Iris pigment epithelial cell (primary cell): ENCODE measurements around the gene GRID1.

ENCODE experiments used
- DNase-seq: peaks from one replicate; pipeline ENCODE4 v3.0.0-alpha.2; 2011; ENCODE audit warnings: low read depth

GRID1 gene

GRCh38 chr10:86353506-86354485, 12.8 kb downstream of the GRID1 start:
- no peak for DNase-seq

- DNase-seq: no peak
Observed at GRCh38 chr10:86350897-86351296, 15.7 kb downstream of the GRID1 start.

- DNase-seq: no peak
Observed at GRCh38 chr10:86349940-86350630, 16.5 kb downstream of the GRID1 start.

- DNase-seq: no peak
Observed at GRCh38 chr10:86349474-86349873, 17.1 kb downstream of the GRID1 start.

- no peak for DNase-seq
Observed at GRCh38 chr10:86348321-86349210, 18.0 kb downstream of the GRID1 start.

GRCh38 chr10:86347856-86348255, 18.7 kb downstream of the GRID1 start:
- no peak for DNase-seq

GRCh38 chr10:86346799-86347665, 19.6 kb downstream of the GRID1 start:
- no peak for DNase-seq

GRCh38 chr10:86345859-86346798, 20.5 kb downstream of the GRID1 start:
- no peak for DNase-seq

- no peak for DNase-seq
Observed at GRCh38 chr10:86345296-86345858, 21.2 kb downstream of the GRID1 start.

- no peak for DNase-seq
Observed at GRCh38 chr10:86344714-86345161, 21.9 kb downstream of the GRID1 start.

- DNase-seq: no peak
Observed at GRCh38 chr10:86344281-86344680, 22.3 kb downstream of the GRID1 start.

GRCh38 chr10:86343761-86344160, 22.8 kb downstream of the GRID1 start:
- DNase-seq: no peak

- DNase-seq: no peak
Observed at GRCh38 chr10:86342111-86342863, 24.3 kb downstream of the GRID1 start.

- no peak for DNase-seq
Observed at GRCh38 chr10:86341361-86341811, 25.2 kb downstream of the GRID1 start.

GRCh38 chr10:86340991-86341260, 25.7 kb downstream of the GRID1 start:
- DNase-seq: no peak

- no peak for DNase-seq
Observed at GRCh38 chr10:86340176-86340990, 26.2 kb downstream of the GRID1 start.

- no peak for DNase-seq
Observed at GRCh38 chr10:86339226-86339865, 27.2 kb downstream of the GRID1 start.
